Breast epithelium (tissue), 4 donors: ENCODE data around the gene ACSL3. TPM values are rescaled to one million over a fixed set of nuclear protein-coding genes. Genes with fewer than 3 reads are reported as not detected.
A peak's percentile ranks its signal among the peaks of the same experiment; 100 is the strongest.

Source experiments
- DNase-seq, 2 donors: peaks; one replicate each; pipeline ENCODE4 v3.0.0-alpha.2; 2019; ENCODE audit warnings: low spot score in 2 of 2
- H3K27ac ChIP-seq, 2 donors: fragments of 200-600 bp; sonication (generic) in 1 of 2; one replicate each; pipeline ENCODE4 v1.5.1; 2016 to 2019; ENCODE audit warnings: mild to moderate bottlenecking in 1 of 2
- H3K27me3 ChIP-seq, 2 donors: fragments of 200-600 bp; sonication (generic) in 1 of 2; one replicate each; pipeline versions ENCODE4 v1.5.1 to v1.6.0; 2017 to 2019; ENCODE audit warnings: control low read depth in 1 of 2, mild to moderate bottlenecking in 1 of 2
- H3K36me3 ChIP-seq: fragments of 200-600 bp; one replicate; pipeline ENCODE4 v1.5.1; 2019
- H3K4me1 ChIP-seq, 2 donors: fragments of 200-600 bp; sonication (generic); one replicate each; pipeline ENCODE4 v1.5.1; 2016 to 2019; ENCODE audit warnings: control low read depth in 1 of 2
- H3K4me3 ChIP-seq, 3 donors: fragments of 200-600 bp; sonication (generic); 1 replicate in 2 of 3; 2 replicates in 1 of 3; pipeline ENCODE4 v1.5.1; 2016 to 2019; ENCODE audit warnings: mild to moderate bottlenecking in 3 of 3, moderate library complexity in 2 of 3
- H3K9me3 ChIP-seq, 2 donors: fragments of 200-600 bp; sonication (generic) in 1 of 2; one replicate each; pipeline ENCODE4 v1.5.1; 2016 to 2019; ENCODE audit warnings: control low read depth in 1 of 2
- POLR2A ChIP-seq: fragments of 450-650 bp; IDR thresholded peaks from one replicate; pipeline ENCODE4 v1.6.1; 2016; ENCODE audit warnings: antibody characterized with exemption, mild to moderate bottlenecking, moderate library complexity
- POLR2AphosphoS5 ChIP-seq, 3 donors: sonication (generic); formaldehyde crosslinking; IDR thresholded peaks; one replicate each; pipeline ENCODE4 v1.6.1; 2017; ENCODE audit warnings: antibody characterized with exemption in 3 of 3
- intact Hi-C: fragments of 100-400 bp; cut with DNase I; formaldehyde crosslinking; loops from one replicate; pipeline ENCODE4 v1.15.1; 2023; ENCODE audit warnings: low total_unique reads
- total RNA-seq, 3 donors: library from RNA; depleted of rRNA; stranded (reverse); fragments of >200 nt; gene quantifications; one replicate each; pipeline ENCODE4 v1.1.0, GENCODE V29; 2016
- TF ChIP-seq, protein P1 (sequence below), 3 donors: fragments of 450-650 bp; IDR thresholded peaks; one replicate each; pipeline ENCODE4 v1.5.1; 2016 to 2017; ENCODE audit warnings: antibody characterized with exemption in 3 of 3, mild to moderate bottlenecking in 3 of 3, moderate library complexity in 3 of 3

The ACSL3 gene
- total RNA-seq, 3 donors from 2014 or later, result 50.9 to 115 (median 74.4) TPM

DNA sequence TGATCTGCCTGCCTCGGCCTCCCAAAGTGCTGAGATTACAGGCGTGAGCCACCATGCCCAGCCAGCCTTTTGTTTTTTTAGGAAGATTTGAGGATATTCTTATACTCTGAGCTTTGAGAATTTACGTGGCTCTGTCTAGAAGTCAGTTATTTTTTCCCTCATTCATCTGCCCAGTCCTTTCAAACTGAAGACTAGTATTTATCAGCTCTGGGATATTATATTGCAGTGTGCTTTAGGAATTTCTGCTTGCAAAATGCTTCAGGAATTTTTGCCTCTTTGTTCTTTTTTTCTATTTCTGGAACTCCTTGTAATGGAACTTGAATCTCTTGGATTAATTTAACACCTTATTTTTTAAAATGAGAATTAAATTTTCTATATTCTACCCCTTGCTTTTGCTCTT lies 22.6 kb downstream of the ACSL3 start:
- Histone ChIP-seq H3K27me3 (no peaks in the 10 kb centered on the region), H3K9me3 (no peaks in the 10 kb centered on the region), H3K36me3 (no peaks in the 10 kb centered on the region), H3K4me3 (no peak overlapping the region), H3K27ac (no peak overlapping the region), H3K4me1 (peaks cover 6 to 23% of the 10 kb centered on the region in 2 donors)
- no peak for DNase-seq
- TF ChIP-seq POLR2A (no peak), POLR2AphosphoS5 (IDR thresholded peaks at IDR 0.05) (no peak)
- TF ChIP-seq, protein P1, sequence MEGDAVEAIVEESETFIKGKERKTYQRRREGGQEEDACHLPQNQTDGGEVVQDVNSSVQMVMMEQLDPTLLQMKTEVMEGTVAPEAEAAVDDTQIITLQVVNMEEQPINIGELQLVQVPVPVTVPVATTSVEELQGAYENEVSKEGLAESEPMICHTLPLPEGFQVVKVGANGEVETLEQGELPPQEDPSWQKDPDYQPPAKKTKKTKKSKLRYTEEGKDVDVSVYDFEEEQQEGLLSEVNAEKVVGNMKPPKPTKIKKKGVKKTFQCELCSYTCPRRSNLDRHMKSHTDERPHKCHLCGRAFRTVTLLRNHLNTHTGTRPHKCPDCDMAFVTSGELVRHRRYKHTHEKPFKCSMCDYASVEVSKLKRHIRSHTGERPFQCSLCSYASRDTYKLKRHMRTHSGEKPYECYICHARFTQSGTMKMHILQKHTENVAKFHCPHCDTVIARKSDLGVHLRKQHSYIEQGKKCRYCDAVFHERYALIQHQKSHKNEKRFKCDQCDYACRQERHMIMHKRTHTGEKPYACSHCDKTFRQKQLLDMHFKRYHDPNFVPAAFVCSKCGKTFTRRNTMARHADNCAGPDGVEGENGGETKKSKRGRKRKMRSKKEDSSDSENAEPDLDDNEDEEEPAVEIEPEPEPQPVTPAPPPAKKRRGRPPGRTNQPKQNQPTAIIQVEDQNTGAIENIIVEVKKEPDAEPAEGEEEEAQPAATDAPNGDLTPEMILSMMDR (IDR thresholded peaks at IDR 0.05), result no peak
- intact Hi-C loops, result no loop called here

DNA sequence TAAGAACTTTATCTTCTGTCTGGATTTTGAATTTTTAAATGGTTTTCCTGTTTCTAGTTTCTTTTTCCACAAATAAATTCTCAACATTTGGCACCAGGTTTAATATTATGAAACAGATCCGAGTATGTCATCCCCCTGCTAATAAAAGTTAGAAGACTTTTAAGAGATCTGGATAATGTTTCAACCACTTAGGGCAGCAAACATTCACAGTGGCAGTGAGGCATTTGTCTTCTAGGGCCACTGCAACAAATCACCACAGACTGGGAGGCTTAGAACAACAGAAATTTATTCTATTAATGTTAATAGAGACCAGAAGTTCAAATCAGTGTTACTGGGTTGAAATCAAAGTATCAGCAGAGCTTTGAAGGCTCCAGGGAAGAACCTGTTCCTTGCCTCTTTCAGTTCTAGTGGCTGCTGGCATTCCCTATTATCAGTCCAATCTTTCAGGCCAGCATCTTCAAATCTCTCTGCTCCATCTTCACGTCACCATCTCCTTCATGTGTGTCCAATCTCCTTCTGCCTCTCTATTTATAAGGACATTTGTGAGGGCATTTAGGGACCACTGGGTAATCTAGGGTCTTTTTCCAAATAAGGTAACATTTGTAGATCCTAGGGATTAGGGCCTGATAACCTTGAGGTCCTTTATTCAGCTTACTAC lies 23.4 kb downstream of the ACSL3 start:
- intact Hi-C loops, result no loop called here
- Histone ChIP-seq H3K27ac (peak overlapping the region in 1 of 2 donors; percentile 3), H3K27me3 (no peaks in the 10 kb centered on the region), H3K36me3 (no peaks in the 10 kb centered on the region), H3K4me3 (no peak overlapping the region), H3K4me1 (peaks cover 6 to 23% of the 10 kb centered on the region in 2 donors), H3K9me3 (no peaks in the 10 kb centered on the region)
- TF ChIP-seq POLR2AphosphoS5 (IDR thresholded peaks at IDR 0.05) (peak in 1 of 3 donors; percentile 79), POLR2A (no peak)
- no peak for DNase-seq

DNA sequence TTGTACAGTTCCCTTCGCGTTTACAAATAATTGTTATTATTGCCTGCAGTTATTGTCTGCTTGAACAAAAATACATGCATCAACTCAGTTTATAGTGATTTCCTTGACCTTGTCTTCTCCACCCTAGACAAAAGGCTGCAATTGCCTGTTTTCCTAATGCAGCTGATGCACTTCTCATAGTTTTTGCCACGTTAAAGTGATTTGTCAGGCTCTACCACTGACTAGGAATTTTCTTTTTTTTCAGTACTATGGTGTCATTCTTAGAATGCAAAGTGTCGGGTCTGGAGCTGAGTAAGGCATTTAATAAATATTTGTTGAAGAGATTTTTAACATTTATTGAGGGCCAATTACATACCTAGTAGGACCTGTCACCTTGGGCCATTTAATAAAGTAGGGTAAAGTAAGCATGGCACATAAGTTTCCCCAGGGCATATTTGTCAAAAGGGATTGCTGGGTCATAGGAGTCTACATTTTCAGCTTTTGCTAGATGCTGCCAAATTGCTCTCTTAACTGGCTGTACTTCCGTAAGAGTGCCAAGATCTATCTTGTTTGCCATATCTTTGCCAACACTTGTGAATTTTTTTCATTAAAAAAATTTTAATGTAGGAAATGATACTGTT lies 24.1 kb downstream of the ACSL3 start:
- H3K36me3 ChIP-seq, result no peaks in the 10 kb centered on the region
- no peak for DNase-seq
- H3K27me3 ChIP-seq, result no peaks in the 10 kb centered on the region
- TF ChIP-seq POLR2AphosphoS5 (IDR thresholded peaks at IDR 0.05) (no peak), POLR2A (no peak)
- TF ChIP-seq, protein P1 (IDR thresholded peaks at IDR 0.05), result no peak
- peak overlapping the region; percentile 1 to 3 for H3K27ac ChIP-seq
- H3K4me3 ChIP-seq, result no peak overlapping the region
- H3K4me1 ChIP-seq, result peaks cover 6 to 23% of the 10 kb centered on the region in 2 donors
- no peaks in the 10 kb centered on the region for H3K9me3 ChIP-seq
- intact Hi-C loops, result no loop called here

DNA sequence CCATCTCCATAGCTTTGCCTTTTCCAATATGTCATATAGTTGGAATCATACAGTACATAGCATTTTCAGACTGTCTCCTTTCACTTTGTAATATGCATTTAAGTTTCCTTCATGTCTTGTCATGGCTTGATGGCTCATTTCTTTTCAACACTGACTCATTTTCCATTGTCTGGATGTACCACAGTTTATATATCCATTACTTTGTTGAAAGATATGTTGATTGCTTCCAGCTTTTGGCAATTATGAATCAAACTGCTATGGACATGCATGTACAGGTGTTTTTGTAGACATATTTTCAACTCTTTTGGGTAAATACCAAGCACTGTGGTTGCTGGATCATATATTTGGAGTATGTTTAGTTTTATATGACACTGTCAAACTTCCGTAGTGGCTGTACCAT lies 26.3 kb downstream of the ACSL3 start:
- H3K4me3 ChIP-seq, result no peak overlapping the region
- DNase-seq, result no peak
- no peaks in the 10 kb centered on the region for H3K27me3 ChIP-seq
- no peaks in the 10 kb centered on the region for H3K9me3 ChIP-seq
- no peak overlapping the region for H3K27ac ChIP-seq
- TF ChIP-seq, protein P1 (IDR thresholded peaks at IDR 0.05), result no peak
- TF ChIP-seq POLR2AphosphoS5 (IDR thresholded peaks at IDR 0.05) (no peak), POLR2A (no peak)
- H3K4me1 ChIP-seq, result peaks cover 6 to 23% of the 10 kb centered on the region in 2 donors
- intact Hi-C loops, result no loop called here
- H3K36me3 ChIP-seq, result no peaks in the 10 kb centered on the region

DNA sequence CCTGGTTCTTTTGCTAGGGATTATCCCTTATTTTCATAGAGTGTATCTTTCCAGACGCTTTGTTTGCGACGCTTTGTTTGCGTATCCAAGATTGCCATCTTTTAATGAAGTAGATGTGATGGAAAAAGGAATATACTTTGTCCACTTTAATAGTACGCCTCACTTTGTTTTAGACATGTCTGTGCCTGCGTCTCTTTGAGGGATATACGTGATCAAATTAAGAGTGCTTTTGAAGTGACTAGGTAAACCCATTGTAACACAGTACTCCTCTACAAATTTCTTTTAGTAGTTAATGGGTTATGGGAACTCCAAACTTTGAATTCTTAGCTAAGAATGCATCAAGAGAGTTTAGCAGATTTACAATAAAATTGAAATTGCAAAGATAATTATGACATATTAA lies 27.9 kb downstream of the ACSL3 start:
- no peak overlapping the region for H3K27ac ChIP-seq
- H3K4me3 ChIP-seq, result no peak overlapping the region
- no peaks in the 10 kb centered on the region for H3K27me3 ChIP-seq
- no peaks in the 10 kb centered on the region for H3K36me3 ChIP-seq
- peaks cover 6 to 16% of the 10 kb centered on the region in 2 donors for H3K4me1 ChIP-seq
- intact Hi-C loops, result no loop called here
- TF ChIP-seq POLR2A (no peak), POLR2AphosphoS5 (IDR thresholded peaks at IDR 0.05) (no peak)
- TF ChIP-seq, protein P1 (IDR thresholded peaks at IDR 0.05), result no peak
- DNase-seq, result no peak
- no peaks in the 10 kb centered on the region for H3K9me3 ChIP-seq
